ENCODE results near the gene TLR4. TPM values are rescaled to one million over a fixed set of nuclear protein-coding genes. Genes with fewer than 3 reads are reported as not detected.

Gene TLR4
- total and polyA plus RNA-seq, 4 donors, result 4.5 to 41.6 (median 25.9) TPM

GRCh38 chr9:117744856-117745389, 40.7 kb downstream of the TLR4 start:
- no peak for TF ChIP-seq CTCF (IDR thresholded peaks at IDR 0.05; ENCODE audit: control extremely low read depth, extremely low read depth)
- ATAC-seq (ENCODE audit: insufficient read depth, low FRiP score), result no peak

GRCh38 chr9:117745598-117745997, 41.4 kb downstream of the TLR4 start:
- H3K4me3 ChIP-seq, result no peak overlapping the region
- no peak overlapping the region for H3K27ac ChIP-seq (ENCODE audit: low read depth in 1 of 2, low read length in 1 of 2)
- DNase-seq (no peak), ATAC-seq (ENCODE audit: insufficient read depth, low FRiP score) (no peak)
- H3K4me1 ChIP-seq (ENCODE audit: control insufficient read depth in 5 of 5, insufficient read depth in 5 of 5, low read length in 5 of 5), result peaks cover 0 to 1% (median 0%) of the 10 kb centered on the region in 5 donors
- WGBS, 2 donors, result 78 to 81% methylated on average over 8 of the region's 8 CpGs
- H3K9ac ChIP-seq (ENCODE audit: insufficient read depth in 1 of 2, low read length in 2 of 2), result no peak overlapping the region
- H3K36me3 ChIP-seq (ENCODE audit: control insufficient read depth in 4 of 4, insufficient read depth in 4 of 4, low read length in 4 of 4), result no peaks in the 10 kb centered on the region
- no peak for TF ChIP-seq CTCF (IDR thresholded peaks at IDR 0.05; ENCODE audit: control extremely low read depth, extremely low read depth)
- peaks cover 0 to 3% (median 0%) of the 10 kb centered on the region in 4 donors for H3K9me3 ChIP-seq (ENCODE audit: control insufficient read depth in 4 of 4, insufficient read depth in 3 of 4, low read length in 3 of 4)
- H3K27me3 ChIP-seq (ENCODE audit: control insufficient read depth in 3 of 3, insufficient read depth in 3 of 3, low read length in 2 of 3), result peaks cover 0 to 56% (median 31%) of the 10 kb centered on the region in 3 donors

More at GRCh38 chr9:117744856-117745389, 40.7 kb downstream of the TLR4 start:
- Histone ChIP-seq H3K27me3 (ENCODE audit: control insufficient read depth in 3 of 3, insufficient read depth in 3 of 3, low read length in 2 of 3) (peaks cover 0 to 51% (median 31%) of the 10 kb centered on the region in 3 donors), H3K9ac (ENCODE audit: insufficient read depth in 1 of 2, low read length in 2 of 2) (no peak overlapping the region), H3K36me3 (ENCODE audit: control insufficient read depth in 4 of 4, insufficient read depth in 4 of 4, low read length in 4 of 4) (no peaks in the 10 kb centered on the region), H3K4me1 (ENCODE audit: control insufficient read depth in 5 of 5, insufficient read depth in 5 of 5, low read length in 5 of 5) (no peaks in the 10 kb centered on the region), H3K4me3 (no peak overlapping the region), H3K9me3 (ENCODE audit: control insufficient read depth in 4 of 4, insufficient read depth in 3 of 4, low read length in 3 of 4) (peaks cover 0 to 3% (median 0%) of the 10 kb centered on the region in 4 donors), H3K27ac (ENCODE audit: low read depth in 1 of 2, low read length in 1 of 2) (no peak overlapping the region)
- DNase-seq, result peak; percentile 9 to 25 (median 18)
- 4 to 9% methylated on average over 46 of the region's 46 CpGs for WGBS, 2 donors

GRCh38 chr9:117746263-117746662, 42.1 kb downstream of the TLR4 start:
- ATAC-seq (ENCODE audit: insufficient read depth, low FRiP score) (no peak), DNase-seq (no peak)
- Histone ChIP-seq H3K4me3 (no peak overlapping the region), H3K4me1 (ENCODE audit: control insufficient read depth in 5 of 5, insufficient read depth in 5 of 5, low read length in 5 of 5) (peaks cover 0 to 1% (median 0%) of the 10 kb centered on the region in 5 donors), H3K27me3 (ENCODE audit: control insufficient read depth in 3 of 3, insufficient read depth in 3 of 3, low read length in 2 of 3) (peaks cover 0 to 55% (median 31%) of the 10 kb centered on the region in 3 donors), H3K36me3 (ENCODE audit: control insufficient read depth in 4 of 4, insufficient read depth in 4 of 4, low read length in 4 of 4) (no peaks in the 10 kb centered on the region), H3K9ac (ENCODE audit: insufficient read depth in 1 of 2, low read length in 2 of 2) (no peak overlapping the region), H3K9me3 (ENCODE audit: control insufficient read depth in 4 of 4, insufficient read depth in 3 of 4, low read length in 3 of 4) (peaks cover 0 to 3% (median 0%) of the 10 kb centered on the region in 4 donors), H3K27ac (ENCODE audit: low read depth in 1 of 2, low read length in 1 of 2) (no peak overlapping the region)
- 96 to 98% methylated on average over 4 of the region's 4 CpGs for WGBS, 2 donors
- no peak for TF ChIP-seq CTCF (IDR thresholded peaks at IDR 0.05; ENCODE audit: control extremely low read depth, extremely low read depth)
